GM23338 (cell line): ENCODE measurements around the gene CCDC134. TPM values are rescaled to one million over a fixed set of nuclear protein-coding genes. Genes with fewer than 3 reads are reported as not detected.

Experiments used
- ATAC-seq: fragments of 200-7000 bp; cut with Tn5 transposase; 3 replicates; pipeline ENCODE4 v1.9.1; 2020
- DNase-seq: peaks from one replicate; pipeline ENCODE4 v3.0.0-alpha.2; 2015; ENCODE audit warnings: low spot score
- H2AFZ ChIP-seq: fragments of 200-600 bp; sonication (generic); 2 replicates; pipeline ENCODE4 v1.8.0; 2016; ENCODE audit warnings: antibody characterized with exemption, mild to moderate bottlenecking, moderate library complexity
- H3F3A ChIP-seq: fragments of 200-600 bp; sonication (generic); replicated peaks from 2 replicates; pipeline ENCODE4 v1.8.0; 2017; ENCODE audit warnings: antibody characterized with exemption, mixed run types, low read depth
- H3K27ac ChIP-seq: fragments of 200-600 bp; sonication (generic); 2 replicates; pipeline ENCODE4 v1.6.1; 2016; ENCODE audit warnings: low read depth
- H3K27me3 ChIP-seq: fragments of 200-600 bp; sonication (generic); 2 replicates; pipeline ENCODE4 v1.8.0; 2016; ENCODE audit warnings: mild to moderate bottlenecking, mixed run types, moderate library complexity; ENCODE audit not compliant: insufficient read depth
- H3K36me3 ChIP-seq: fragments of 200-600 bp; sonication (generic); 2 replicates; pipeline ENCODE4 v1.8.0; 2016; ENCODE audit warnings: mild to moderate bottlenecking; ENCODE audit not compliant: insufficient read depth
- H3K4me1 ChIP-seq: fragments of 200-600 bp; sonication (generic); 2 replicates; pipeline ENCODE4 v1.8.0; 2016; ENCODE audit warnings: mild to moderate bottlenecking, moderate library complexity; ENCODE audit not compliant: insufficient read depth
- H3K4me2 ChIP-seq: fragments of 200-600 bp; sonication (generic); 2 replicates; pipeline ENCODE4 v1.7.1; 2017; ENCODE audit warnings: mixed run types
- H3K4me3 ChIP-seq: fragments of 200-600 bp; sonication (generic); 2 replicates; pipeline ENCODE4 v1.6.1; 2016; ENCODE audit warnings: mixed run types
- H3K79me2 ChIP-seq: fragments of 200-600 bp; sonication (generic); replicated peaks from 2 replicates; pipeline ENCODE4 v1.8.0; 2017; ENCODE audit warnings: mild to moderate bottlenecking; ENCODE audit not compliant: insufficient read depth
- H3K9me2 ChIP-seq: fragments of 200-600 bp; sonication (generic); 2 replicates; pipeline ENCODE4 v1.8.0; 2017; ENCODE audit not compliant: insufficient read depth
- H4K20me1 ChIP-seq: fragments of 200-600 bp; sonication (generic); replicated peaks from 2 replicates; pipeline ENCODE4 v1.8.0; 2017; ENCODE audit warnings: mild to moderate bottlenecking; ENCODE audit not compliant: insufficient read depth
- H3K27ac Mint-ChIP-seq: 2 replicates; pipeline ENCODE4 v1.8.0; 2020; ENCODE audit warnings: inconsistent platforms, mild to moderate bottlenecking, moderate library complexity, mixed read lengths
- H3K27me3 Mint-ChIP-seq: 3 replicates; pipeline ENCODE4 v1.8.0; 2022; ENCODE audit warnings: low read depth, mild to moderate bottlenecking, moderate library complexity, mixed read lengths, inconsistent platforms; ENCODE audit not compliant: insufficient read depth, poor library complexity
- H3K36me3 Mint-ChIP-seq: 3 replicates; pipeline ENCODE4 v1.8.0; 2021; ENCODE audit warnings: low read depth, mild to moderate bottlenecking, inconsistent platforms, moderate library complexity, mixed read lengths
- H3K4me1 Mint-ChIP-seq: 3 replicates; pipeline ENCODE4 v1.8.0; 2020; ENCODE audit warnings: mild to moderate bottlenecking, inconsistent platforms, mixed read lengths
- H3K4me3 Mint-ChIP-seq: 3 replicates; pipeline ENCODE4 v1.8.0; 2021; ENCODE audit warnings: moderate library complexity, mild to moderate bottlenecking, inconsistent platforms, mixed read lengths
- H3K9me3 Mint-ChIP-seq: 3 replicates; pipeline ENCODE4 v1.8.0; 2020; ENCODE audit warnings: moderate library complexity, mild to moderate bottlenecking, inconsistent platforms, mixed read lengths
- CREB1 ChIP-seq: fragments of 250-450 bp; sonication (Bioruptor Pico); IDR thresholded peaks from 2 replicates; pipeline ENCODE4 v1.5.0; 2020; ENCODE audit warnings: low read depth, mild to moderate bottlenecking, moderate library complexity
- CTCF ChIP-seq, 2 experiments: fragments of 200-600 bp in 1 of 2; sonication (generic) in 1 of 2; conservative IDR thresholded peaks; 2 replicates each; pipeline versions ENCODE4 v1.5.1 to v1.6.1; 2016 to 2017; ENCODE audit warnings: antibody characterized with exemption in 2 of 2, low read depth in 2 of 2, mild to moderate bottlenecking in 2 of 2, moderate library complexity in 1 of 2
- EZH2 ChIP-seq: fragments of 200-600 bp; sonication (generic); IDR thresholded peaks from one replicate; pipeline ENCODE4 v1.8.0; 2017; ENCODE audit warnings: antibody characterized with exemption, mild to moderate bottlenecking, low read depth; ENCODE audit not compliant: unreplicated experiment
- EZH2phosphoT487 ChIP-seq: fragments of 200-600 bp; sonication (generic); IDR thresholded peaks from one replicate; pipeline ENCODE4 v1.8.1; 2018; ENCODE audit warnings: antibody characterized with exemption; ENCODE audit not compliant: unreplicated experiment
- JUNB ChIP-seq: IDR thresholded peaks from one replicate; pipeline ENCODE4 v1.6.1; 2016; ENCODE audit warnings: antibody characterized with exemption; ENCODE audit not compliant: unreplicated experiment
- NANOG ChIP-seq: IDR thresholded peaks from 2 replicates; pipeline ENCODE4 v1.6.1; 2016; ENCODE audit warnings: antibody characterized with exemption, borderline replicate concordance
- POLR2AphosphoS5 ChIP-seq: IDR thresholded peaks from 2 replicates; pipeline ENCODE4 v1.6.1; 2016; ENCODE audit warnings: antibody characterized with exemption, low read depth
- REST ChIP-seq: IDR thresholded peaks from one replicate; pipeline ENCODE4 v1.6.1; 2018; ENCODE audit warnings: antibody characterized with exemption; ENCODE audit not compliant: unreplicated experiment
- STAT1 ChIP-seq: IDR thresholded peaks from one replicate; pipeline ENCODE4 v1.6.1; 2016; ENCODE audit warnings: antibody characterized with exemption; ENCODE audit not compliant: unreplicated experiment
- ZNF114 ChIP-seq: fragments of 250-450 bp; sonication (Bioruptor Pico); IDR thresholded peaks from 2 replicates; pipeline ENCODE4 v1.5.0; 2020; ENCODE audit warnings: mild to moderate bottlenecking, moderate library complexity
- ZNF331 ChIP-seq: fragments of 250-450 bp; sonication (Bioruptor Pico); IDR thresholded peaks from 2 replicates; pipeline ENCODE4 v1.5.0; 2020; ENCODE audit warnings: low read depth, mild to moderate bottlenecking, moderate library complexity
- polyA plus RNA-seq: library from polyadenylated mRNA; unstranded; fragments of >200 nt; fragmentation: Nextera tagmentation; extraction: Ambion mirVana; gene quantifications from 2 replicates; pipeline ENCODE4 v1.2.1, GENCODE V29; 2016
- total RNA-seq: library from RNA; depleted of rRNA; stranded (reverse); fragments of >200 nt; shearing (Covaris generic); gene quantifications from 2 replicates; pipeline ENCODE4 v1.2.3, GENCODE V29; 2014
- TF ChIP-seq, protein P1 (sequence below): fragments of 250-450 bp; sonication (Bioruptor Pico); IDR thresholded peaks from 2 replicates; pipeline ENCODE4 v1.5.0; 2020; ENCODE audit warnings: mild to moderate bottlenecking, moderate library complexity
- TF ChIP-seq, protein P2 (sequence below): IDR thresholded peaks from 2 replicates; pipeline ENCODE4 v1.6.1; 2016; ENCODE audit warnings: antibody characterized with exemption

The CCDC134 gene
- total and polyA plus RNA-seq, 2 experiments from 2014 or later: 2.7 to 24.5 TPM

DNA sequence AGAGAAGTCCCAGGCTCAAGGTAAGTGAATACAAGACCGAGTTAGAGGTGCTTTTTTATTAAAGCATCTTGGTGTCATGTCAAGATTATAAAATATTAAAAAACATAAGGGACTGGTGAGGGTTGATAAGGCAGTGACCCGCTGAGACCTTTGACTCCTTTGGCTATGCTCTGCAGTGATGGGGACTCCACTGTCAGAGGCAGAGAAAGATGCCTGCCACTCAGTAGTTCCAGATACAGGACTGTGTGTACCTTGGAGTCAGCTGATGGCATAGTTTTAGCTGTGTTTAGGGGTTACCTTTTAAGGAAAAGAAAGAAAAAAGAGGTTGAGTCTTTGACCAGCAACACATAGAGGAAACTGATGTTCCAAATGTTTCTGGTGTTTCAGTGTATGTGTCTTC, 73.6 kb downstream of the CCDC134 start:
- Mint-ChIP-seq H3K27me3 (peaks cover 4% of the 10 kb centered on the region), H3K4me1 (no peaks in the 10 kb centered on the region), H3K4me3 (no peak overlapping the region), H3K27ac (no peak overlapping the region), H3K36me3 (peaks cover 76% of the 10 kb centered on the region), H3K9me3 (no peaks in the 10 kb centered on the region)
- H3K27me3 ChIP-seq: no peaks in the 10 kb centered on the region
- H3K79me2 ChIP-seq: peaks cover 2% of the 10 kb centered on the region; the same call in 1 of the 2 replicates
- H3K9me2 ChIP-seq: no peaks in the 10 kb centered on the region
- peaks cover 4% of the 10 kb centered on the region for H4K20me1 ChIP-seq
- H3K4me3 ChIP-seq: no peak overlapping the region
- DNase-seq (no peak), ATAC-seq (no peak)
- H2AFZ ChIP-seq: no peak overlapping the region
- 0 out of 2 replicates have a peak, but pooled peaks cover 8% of the 10 kb centered on the region for H3F3A ChIP-seq
- TF ChIP-seq STAT1 (no peak), ZNF114 (CRISPR knock-in tag) (no peak), CTCF (conservative IDR thresholded peaks at IDR 0.05; ENCODE audit: low read depth in 2 of 2) (no peak), CREB1 (CRISPR knock-in tag) (no peak), JUNB (no peak), REST (no peak), EZH2phosphoT487 (no peak), ZNF331 (no peak), NANOG (no peak), EZH2 (no peak), POLR2AphosphoS5 (no peak)
- TF ChIP-seq, protein P1, sequence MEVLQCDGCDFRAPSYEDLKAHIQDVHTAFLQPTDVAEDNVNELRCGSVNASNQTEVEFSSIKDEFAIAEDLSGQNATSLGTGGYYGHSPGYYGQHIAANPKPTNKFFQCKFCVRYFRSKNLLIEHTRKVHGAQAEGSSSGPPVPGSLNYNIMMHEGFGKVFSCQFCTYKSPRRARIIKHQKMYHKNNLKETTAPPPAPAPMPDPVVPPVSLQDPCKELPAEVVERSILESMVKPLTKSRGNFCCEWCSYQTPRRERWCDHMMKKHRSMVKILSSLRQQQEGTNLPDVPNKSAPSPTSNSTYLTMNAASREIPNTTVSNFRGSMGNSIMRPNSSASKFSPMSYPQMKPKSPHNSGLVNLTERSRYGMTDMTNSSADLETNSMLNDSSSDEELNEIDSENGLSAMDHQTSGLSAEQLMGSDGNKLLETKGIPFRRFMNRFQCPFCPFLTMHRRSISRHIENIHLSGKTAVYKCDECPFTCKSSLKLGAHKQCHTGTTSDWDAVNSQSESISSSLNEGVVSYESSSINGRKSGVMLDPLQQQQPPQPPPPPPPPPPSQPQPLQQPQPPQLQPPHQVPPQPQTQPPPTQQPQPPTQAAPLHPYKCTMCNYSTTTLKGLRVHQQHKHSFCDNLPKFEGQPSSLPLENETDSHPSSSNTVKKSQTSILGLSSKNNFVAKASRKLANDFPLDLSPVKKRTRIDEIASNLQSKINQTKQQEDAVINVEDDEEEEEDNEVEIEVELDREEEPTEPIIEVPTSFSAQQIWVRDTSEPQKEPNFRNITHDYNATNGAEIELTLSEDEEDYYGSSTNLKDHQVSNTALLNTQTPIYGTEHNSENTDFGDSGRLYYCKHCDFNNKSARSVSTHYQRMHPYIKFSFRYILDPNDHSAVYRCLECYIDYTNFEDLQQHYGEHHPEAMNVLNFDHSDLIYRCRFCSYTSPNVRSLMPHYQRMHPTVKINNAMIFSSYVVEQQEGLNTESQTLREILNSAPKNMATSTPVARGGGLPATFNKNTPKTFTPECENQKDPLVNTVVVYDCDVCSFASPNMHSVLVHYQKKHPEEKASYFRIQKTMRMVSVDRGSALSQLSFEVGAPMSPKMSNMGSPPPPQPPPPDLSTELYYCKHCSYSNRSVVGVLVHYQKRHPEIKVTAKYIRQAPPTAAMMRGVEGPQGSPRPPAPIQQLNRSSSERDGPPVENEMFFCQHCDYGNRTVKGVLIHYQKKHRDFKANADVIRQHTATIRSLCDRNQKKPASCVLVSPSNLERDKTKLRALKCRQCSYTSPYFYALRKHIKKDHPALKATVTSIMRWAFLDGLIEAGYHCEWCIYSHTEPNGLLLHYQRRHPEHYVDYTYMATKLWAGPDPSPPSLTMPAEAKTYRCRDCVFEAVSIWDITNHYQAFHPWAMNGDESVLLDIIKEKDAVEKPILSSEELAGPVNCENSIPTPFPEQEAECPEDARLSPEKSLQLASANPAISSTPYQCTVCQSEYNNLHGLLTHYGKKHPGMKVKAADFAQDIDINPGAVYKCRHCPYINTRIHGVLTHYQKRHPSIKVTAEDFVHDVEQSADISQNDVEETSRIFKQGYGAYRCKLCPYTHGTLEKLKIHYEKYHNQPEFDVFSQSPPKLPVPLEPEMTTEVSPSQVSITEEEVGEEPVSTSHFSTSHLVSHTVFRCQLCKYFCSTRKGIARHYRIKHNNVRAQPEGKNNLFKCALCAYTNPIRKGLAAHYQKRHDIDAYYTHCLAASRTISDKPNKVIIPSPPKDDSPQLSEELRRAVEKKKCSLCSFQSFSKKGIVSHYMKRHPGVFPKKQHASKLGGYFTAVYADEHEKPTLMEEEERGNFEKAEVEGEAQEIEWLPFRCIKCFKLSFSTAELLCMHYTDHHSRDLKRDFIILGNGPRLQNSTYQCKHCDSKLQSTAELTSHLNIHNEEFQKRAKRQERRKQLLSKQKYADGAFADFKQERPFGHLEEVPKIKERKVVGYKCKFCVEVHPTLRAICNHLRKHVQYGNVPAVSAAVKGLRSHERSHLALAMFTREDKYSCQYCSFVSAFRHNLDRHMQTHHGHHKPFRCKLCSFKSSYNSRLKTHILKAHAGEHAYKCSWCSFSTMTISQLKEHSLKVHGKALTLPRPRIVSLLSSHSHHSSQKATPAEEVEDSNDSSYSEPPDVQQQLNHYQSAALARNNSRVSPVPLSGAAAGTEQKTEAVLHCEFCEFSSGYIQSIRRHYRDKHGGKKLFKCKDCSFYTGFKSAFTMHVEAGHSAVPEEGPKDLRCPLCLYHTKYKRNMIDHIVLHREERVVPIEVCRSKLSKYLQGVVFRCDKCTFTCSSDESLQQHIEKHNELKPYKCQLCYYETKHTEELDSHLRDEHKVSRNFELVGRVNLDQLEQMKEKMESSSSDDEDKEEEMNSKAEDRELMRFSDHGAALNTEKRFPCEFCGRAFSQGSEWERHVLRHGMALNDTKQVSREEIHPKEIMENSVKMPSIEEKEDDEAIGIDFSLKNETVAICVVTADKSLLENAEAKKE: no peak
- TF ChIP-seq, protein P2, sequence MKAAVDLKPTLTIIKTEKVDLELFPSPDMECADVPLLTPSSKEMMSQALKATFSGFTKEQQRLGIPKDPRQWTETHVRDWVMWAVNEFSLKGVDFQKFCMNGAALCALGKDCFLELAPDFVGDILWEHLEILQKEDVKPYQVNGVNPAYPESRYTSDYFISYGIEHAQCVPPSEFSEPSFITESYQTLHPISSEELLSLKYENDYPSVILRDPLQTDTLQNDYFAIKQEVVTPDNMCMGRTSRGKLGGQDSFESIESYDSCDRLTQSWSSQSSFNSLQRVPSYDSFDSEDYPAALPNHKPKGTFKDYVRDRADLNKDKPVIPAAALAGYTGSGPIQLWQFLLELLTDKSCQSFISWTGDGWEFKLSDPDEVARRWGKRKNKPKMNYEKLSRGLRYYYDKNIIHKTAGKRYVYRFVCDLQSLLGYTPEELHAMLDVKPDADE: no peak
- H3K4me2 ChIP-seq: no peak overlapping the region
- no peak overlapping the region for H3K27ac ChIP-seq
- no peaks in the 10 kb centered on the region for H3K4me1 ChIP-seq
- peaks cover 82% of the 10 kb centered on the region for H3K36me3 ChIP-seq
